Measurements from ENCODE around the gene PPP4C. TPM values are rescaled to one million over a fixed set of nuclear protein-coding genes. Genes with fewer than 3 reads are reported as not detected.

Gene PPP4C
- total and polyA plus RNA-seq, 7 experiments from 2014 or later, result 68.4 to 176 (median 104) TPM

DNA sequence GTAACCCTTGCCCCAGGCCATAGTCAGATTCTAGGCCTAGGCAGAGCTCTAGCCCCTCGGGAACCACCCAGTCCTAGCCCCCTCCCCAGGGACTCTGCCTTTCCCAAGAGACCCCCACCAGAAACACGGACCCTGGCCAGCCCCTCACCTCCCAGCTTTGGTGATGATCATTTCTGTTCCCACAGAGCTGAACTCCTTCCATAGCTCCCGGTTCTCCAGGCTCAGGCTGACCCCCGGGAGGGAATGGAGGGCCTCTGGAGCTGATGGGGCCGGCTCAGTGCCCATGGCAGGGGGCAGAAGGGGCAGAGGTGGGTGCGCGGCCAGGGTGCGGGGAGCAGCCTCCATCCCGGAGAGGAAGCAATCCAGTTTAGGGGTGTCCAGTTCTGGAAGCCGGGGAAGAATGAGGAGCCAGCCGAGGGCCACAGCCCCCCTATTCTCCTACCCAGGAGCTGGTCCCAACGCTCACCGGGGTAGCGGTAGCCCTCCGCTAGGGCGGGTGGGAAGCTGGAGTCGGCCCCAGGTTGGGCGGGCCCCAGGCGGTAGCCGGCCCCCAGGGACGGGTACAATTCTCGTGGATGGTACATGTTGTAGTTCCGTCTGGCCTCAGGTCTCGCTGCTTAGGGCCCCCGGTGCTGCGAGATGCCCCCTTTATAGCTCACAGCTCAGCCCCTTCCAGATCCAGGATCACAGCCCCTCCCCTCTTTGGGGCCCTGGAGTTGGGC lies 15.0 kb downstream of the PPP4C start:
- Histone ChIP-seq H3K9me3 (ENCODE audit: control insufficient read depth in 2 of 3, low read length in 3 of 3) (no peaks in the 10 kb centered on the region), H3K27me3 (ENCODE audit: control insufficient read depth in 2 of 2, insufficient read depth in 2 of 2, low read length in 2 of 2) (no peaks in the 10 kb centered on the region), H3K4me1 (ENCODE audit: control insufficient read depth in 2 of 2, insufficient read depth in 2 of 2, low read length in 2 of 2) (peaks cover 29 to 47% of the 10 kb centered on the region in 2 donors), H3K36me3 (ENCODE audit: control insufficient read depth in 2 of 3, insufficient read depth in 3 of 3, low read length in 3 of 3) (peaks cover 4 to 12% (median 7%) of the 10 kb centered on the region in 3 experiments), H3K27ac (ENCODE audit: low read depth, low read length) (peak overlapping the region; percentile 77), H3K4me3 (ENCODE audit: low read length) (no peak overlapping the region)
- Mint-ChIP-seq H3K27me3 (no peaks in the 10 kb centered on the region), H3K4me1 (peaks cover 43 to 60% (median 49%) of the 10 kb centered on the region in 7 donors), H3K27ac (peak overlapping the region; percentile 70 to 94 (median 87)), H3K9me3 (peaks cover 0 to 1% (median 0%) of the 10 kb centered on the region in 11 donors), H3K36me3 (peaks cover 4 to 24% (median 13%) of the 10 kb centered on the region in 5 donors), H3K4me3 (peak overlapping the region; percentile 66 to 96 (median 73))
- ATAC-seq, result no peak
- ChIA-PET POLR2A (interaction anchor here (0.6 to 10.4 kb wide), 22 partner anchors 9 to 406 kb away, joined by 3 to 216 read pairs (median 5); partner anchors contain the start of genes ALDOA, CORO1A, MAPK3 and PPP4C), CTCF (interaction anchor here (0.9 to 3.9 kb wide), 13 partner anchors 8 to 1082 kb away, joined by 3 to 18 read pairs (median 5); partner anchors contain the start of genes ALDOA and PPP4C)
- DNase-seq, result peak in 1 of 9 donors; percentile 31
- intact Hi-C loops (cut with micrococcal nuclease), result loop anchor here (1.0 to 10.0 kb wide), 8 partner anchors 15 to 604 kb away; partner anchors contain the start of genes FBRS (in 1 of the 2), MYL11 (in 1 of the 2), PPP4C (in 1 of the 2) and PRR14 (in 1 of the 2)

DNA sequence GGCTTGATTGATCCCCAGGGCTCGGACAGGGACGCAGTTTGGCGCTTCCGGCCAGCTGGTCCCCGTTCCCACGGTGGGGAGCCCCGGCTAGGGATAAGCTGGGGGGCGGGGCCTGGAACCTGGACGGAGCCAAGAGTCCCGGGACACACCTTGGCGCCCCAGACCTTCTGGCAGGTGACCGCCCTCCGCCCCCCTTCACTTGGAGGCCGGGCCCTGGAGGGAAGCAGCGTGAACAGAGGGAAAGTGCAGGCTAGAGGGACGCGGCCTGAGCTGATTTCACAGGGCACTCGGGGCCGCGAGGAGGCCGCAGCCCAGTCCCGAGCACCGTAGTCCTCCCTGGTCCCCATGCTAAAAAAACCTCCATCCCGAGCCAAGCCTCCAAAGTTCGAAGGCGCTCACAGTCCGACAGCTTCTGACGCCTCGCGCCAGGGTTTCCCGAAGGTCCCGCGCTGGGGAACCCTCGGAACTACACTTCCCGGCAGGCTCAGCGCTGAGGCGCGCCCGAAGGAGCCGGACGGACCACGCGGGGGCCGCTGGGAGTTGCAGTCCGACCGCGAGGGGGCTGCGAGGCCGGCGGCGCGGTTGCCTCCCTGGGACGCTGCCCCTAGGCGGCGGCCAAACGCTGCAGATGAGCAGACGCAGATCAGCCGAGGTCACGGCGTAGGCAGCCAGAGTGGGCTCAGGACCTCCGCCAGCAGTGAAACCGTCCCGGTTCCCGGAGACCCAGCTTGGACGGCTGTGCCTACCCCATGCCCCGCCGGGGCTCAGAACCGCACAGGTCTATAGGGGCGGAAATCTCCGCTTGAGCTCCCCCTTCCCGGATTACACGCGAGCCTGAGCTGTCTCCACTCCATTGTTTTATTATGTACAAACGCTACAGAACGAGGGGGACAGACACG lies 15.9 kb downstream of the PPP4C start, which contains the start of gene TBX6:
TSS of gene TBX6 (minus strand) at position 451 of the 899 bp plus-strand sequence. CDS start 731 bp downstream, outside the sequence.
- Mint-ChIP-seq H3K36me3 (peaks cover 4 to 28% (median 14%) of the 10 kb centered on the region in 5 donors), H3K9me3 (peaks cover 0 to 7% (median under 1%) of the 10 kb centered on the region in 11 donors), H3K4me1 (peaks cover 43 to 65% (median 50%) of the 10 kb centered on the region in 7 donors), H3K27me3 (no peaks in the 10 kb centered on the region), H3K27ac (peak within 1 kb of the TSS; percentile 92 to 97 (median 95)), H3K4me3 (peak within 1 kb of the TSS; percentile 87 to 96 (median 93))
- peak within 1 kb of the TSS; percentile 77 for H3K27ac ChIP-seq (ENCODE audit: low read depth, low read length)
- ChIA-PET POLR2A (interaction anchor here (0.6 to 10.4 kb wide), 19 partner anchors 10 to 405 kb away, joined by 3 to 216 read pairs (median 8); partner anchors contain the start of genes ALDOA, CORO1A, ITGAL and MAPK3), CTCF (interaction anchor here (0.6 to 3.9 kb wide), 21 partner anchors 9 to 1081 kb away, joined by 3 to 18 read pairs (median 5); partner anchors contain the start of genes ALDOA and PPP4C)
- H3K4me3 ChIP-seq (ENCODE audit: low read length), result peak within 1 kb of the TSS; percentile 60
- ATAC-seq, result peak; percentile 87
- no peaks in the 10 kb centered on the region for H3K27me3 ChIP-seq (ENCODE audit: control insufficient read depth in 2 of 2, insufficient read depth in 2 of 2, low read length in 2 of 2)
- intact Hi-C loops (cut with micrococcal nuclease), result loop anchor here (1.0 to 10.0 kb wide), 11 partner anchors 15 to 603 kb away; partner anchors contain the start of genes ALDOA (in 2 of the 2), FBRS (in 1 of the 2), MAPK3 (in 1 of the 2) and MYL11 (in 1 of the 2)
- H3K4me1 ChIP-seq (ENCODE audit: control insufficient read depth in 2 of 2, insufficient read depth in 2 of 2, low read length in 2 of 2), result peaks cover 32 to 47% of the 10 kb centered on the region in 2 donors
- H3K9me3 ChIP-seq (ENCODE audit: control insufficient read depth in 2 of 3, low read length in 3 of 3), result peaks cover 0 to 4% (median 1%) of the 10 kb centered on the region in 3 experiments
- DNase-seq, result peak; percentile 85 to 96 (median 91)
- peaks cover 4 to 12% (median 7%) of the 10 kb centered on the region in 3 experiments for H3K36me3 ChIP-seq (ENCODE audit: control insufficient read depth in 2 of 3, insufficient read depth in 3 of 3, low read length in 3 of 3)

DNA sequence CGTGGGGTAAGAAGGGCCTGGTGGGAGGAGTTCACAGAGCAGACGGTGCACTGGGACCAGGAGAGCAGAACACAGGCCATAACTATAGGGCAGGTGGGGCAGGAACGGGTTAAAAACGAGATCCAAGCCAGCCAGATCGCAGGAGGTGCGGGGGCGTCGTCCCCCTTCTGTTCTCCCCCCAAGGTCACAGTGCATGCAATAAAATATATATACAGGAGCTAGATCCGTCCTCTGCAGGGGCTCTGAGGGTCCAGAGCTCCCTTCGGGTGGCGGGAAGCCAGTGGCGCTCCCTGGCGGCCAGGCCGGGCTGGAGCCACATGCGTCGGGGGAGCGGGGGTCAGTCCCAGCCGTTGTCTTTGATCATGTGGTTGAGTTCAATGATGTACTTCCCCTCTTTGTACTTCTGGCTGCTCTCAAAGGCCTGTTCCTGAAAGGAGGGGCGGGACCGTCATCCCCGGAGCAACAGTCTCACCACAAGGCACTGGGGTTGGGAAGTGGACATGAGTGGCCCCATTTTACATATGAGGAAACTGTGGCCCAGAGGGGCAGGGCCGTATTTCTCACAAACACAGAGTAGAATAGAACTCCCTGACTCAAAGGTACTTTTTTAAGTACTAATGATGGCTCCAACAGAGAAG lies 16.7 kb downstream of the PPP4C start:
- POLR2A ChIA-PET, result interaction anchor here (0.6 to 10.4 kb wide), 14 partner anchors 18 to 379 kb away, joined by 3 to 216 read pairs (median 8); partner anchors contain the start of genes ALDOA, CORO1A, ITGAL and MAPK3
- peak overlapping the region; percentile 77 for H3K27ac ChIP-seq (ENCODE audit: low read depth, low read length)
- peaks cover 0 to 13% (median 8%) of the 10 kb centered on the region in 11 donors for H3K9me3 Mint-ChIP-seq
- H3K27ac Mint-ChIP-seq, result peak overlapping the region; percentile 92 to 97 (median 95)
- DNase-seq (peak in 7 of 9 donors; percentile 40 to 81 (median 47)), ATAC-seq (peak; percentile 62)
- peak overlapping the region; percentile 87 to 96 (median 93) for H3K4me3 Mint-ChIP-seq
- peaks cover 4 to 30% (median 20%) of the 10 kb centered on the region in 5 donors for H3K36me3 Mint-ChIP-seq
- H3K27me3 Mint-ChIP-seq, result no peaks in the 10 kb centered on the region
- CTCF ChIA-PET, result interaction anchor here (0.6 to 3.9 kb wide), 17 partner anchors 11 to 1080 kb away, joined by 3 to 18 read pairs (median 3); partner anchors contain the start of genes ALDOA and PPP4C
- peaks cover 4 to 12% (median 7%) of the 10 kb centered on the region in 3 experiments for H3K36me3 ChIP-seq (ENCODE audit: control insufficient read depth in 2 of 3, insufficient read depth in 3 of 3, low read length in 3 of 3)
- H3K27me3 ChIP-seq (ENCODE audit: control insufficient read depth in 2 of 2, insufficient read depth in 2 of 2, low read length in 2 of 2), result no peaks in the 10 kb centered on the region
- H3K4me3 ChIP-seq (ENCODE audit: low read length), result peak overlapping the region; percentile 60
- H3K4me1 ChIP-seq (ENCODE audit: control insufficient read depth in 2 of 2, insufficient read depth in 2 of 2, low read length in 2 of 2), result peaks cover 34 to 47% of the 10 kb centered on the region in 2 donors
- peaks cover 40 to 67% (median 55%) of the 10 kb centered on the region in 7 donors for H3K4me1 Mint-ChIP-seq
- intact Hi-C loops (cut with micrococcal nuclease), result loop anchor here (1.0 to 10.0 kb wide), 10 partner anchors 16 to 602 kb away; partner anchors contain the start of genes ALDOA (in 2 of the 2), FBRS (in 1 of the 2), MAPK3 (in 1 of the 2) and MYL11 (in 1 of the 2)
- peaks cover 0 to 12% (median 5%) of the 10 kb centered on the region in 3 experiments for H3K9me3 ChIP-seq (ENCODE audit: control insufficient read depth in 2 of 3, low read length in 3 of 3)

DNA sequence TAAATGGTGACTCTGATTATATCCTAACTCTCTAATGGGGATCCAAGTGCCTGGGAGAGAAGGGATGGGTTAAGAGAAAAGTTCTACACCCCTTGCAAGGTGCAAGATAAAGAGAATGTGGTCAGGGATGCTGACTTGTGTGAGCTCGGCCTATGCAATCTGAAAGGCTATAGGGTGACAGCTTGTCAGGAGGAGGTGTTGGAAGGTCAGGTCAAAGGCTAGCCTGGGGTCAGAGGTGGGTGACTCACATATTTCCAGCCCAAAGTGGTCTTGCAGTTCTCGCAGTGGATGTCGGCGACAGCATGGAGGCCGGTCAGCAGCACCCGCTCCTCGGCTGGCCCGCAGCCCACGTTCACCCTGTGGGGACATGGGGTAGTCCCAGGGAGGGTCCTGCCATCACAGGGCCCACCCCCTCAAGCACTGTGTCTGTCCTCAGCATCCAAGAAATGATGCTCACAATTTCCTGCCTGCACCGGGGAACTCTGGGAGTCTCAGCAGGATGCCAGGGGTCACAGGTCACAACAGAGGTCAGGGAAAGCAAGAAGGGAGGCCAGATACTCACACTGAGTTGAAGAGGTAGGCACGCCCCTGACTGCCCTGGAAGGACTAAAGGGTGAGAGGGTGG lies 18.9 kb downstream of the PPP4C start:
- H3K4me1 ChIP-seq (ENCODE audit: control insufficient read depth in 2 of 2, insufficient read depth in 2 of 2, low read length in 2 of 2), result peaks cover 34 to 46% of the 10 kb centered on the region in 2 donors
- peak overlapping the region; percentile 78 for H3K27ac ChIP-seq (ENCODE audit: low read depth, low read length)
- CTCF ChIA-PET, result interaction anchor here (0.7 to 1.0 kb wide), 3 partner anchors 39 to 490 kb away, joined by 3 read pairs; partner anchors contain the start of gene CORO1A
- DNase-seq, result no peak
- H3K9me3 ChIP-seq (ENCODE audit: control insufficient read depth in 2 of 3, low read length in 3 of 3), result peaks cover 4 to 27% (median 5%) of the 10 kb centered on the region in 3 experiments
- POLR2A ChIA-PET, result interaction anchor here (0.6 to 10.4 kb wide), 10 partner anchors 11 to 91 kb away, joined by 3 to 216 read pairs (median 6); partner anchors contain the start of genes ALDOA, CORO1A and PPP4C
- Mint-ChIP-seq H3K36me3 (peaks cover 8 to 41% (median 30%) of the 10 kb centered on the region in 5 donors), H3K9me3 (peaks cover 0 to 32% (median 23%) of the 10 kb centered on the region in 11 donors), H3K27me3 (no peaks in the 10 kb centered on the region), H3K4me3 (peak overlapping the region; percentile 80 to 96 (median 90)), H3K27ac (peak overlapping the region; percentile 89 to 96 (median 92)), H3K4me1 (peaks cover 27 to 56% (median 48%) of the 10 kb centered on the region in 7 donors)
- no peaks in the 10 kb centered on the region for H3K27me3 ChIP-seq (ENCODE audit: control insufficient read depth in 2 of 2, insufficient read depth in 2 of 2, low read length in 2 of 2)
- ATAC-seq, result no peak
- peaks cover 4 to 12% (median 7%) of the 10 kb centered on the region in 3 experiments for H3K36me3 ChIP-seq (ENCODE audit: control insufficient read depth in 2 of 3, insufficient read depth in 3 of 3, low read length in 3 of 3)
- H3K4me3 ChIP-seq (ENCODE audit: low read length), result peak overlapping the region; percentile 76
- intact Hi-C loops (cut with micrococcal nuclease), result loop anchor here (5.0 to 10.0 kb wide), 6 partner anchors 42 to 600 kb away; partner anchors contain the start of genes FBRS (in 1 of the 2), MYL11 (in 1 of the 2), PRR14 (in 1 of the 2) and SRCAP (in 1 of the 2)
